ENCODE measurements around the gene NAA80. TPM values are rescaled to one million over a fixed set of nuclear protein-coding genes. Genes with fewer than 3 reads are reported as not detected.
A peak's percentile ranks its signal among the peaks of the same experiment; 100 is the strongest.

Gene NAA80
- total RNA-seq, 2 experiments from 2014 or later = 34.3 to 37.7 TPM

DNA sequence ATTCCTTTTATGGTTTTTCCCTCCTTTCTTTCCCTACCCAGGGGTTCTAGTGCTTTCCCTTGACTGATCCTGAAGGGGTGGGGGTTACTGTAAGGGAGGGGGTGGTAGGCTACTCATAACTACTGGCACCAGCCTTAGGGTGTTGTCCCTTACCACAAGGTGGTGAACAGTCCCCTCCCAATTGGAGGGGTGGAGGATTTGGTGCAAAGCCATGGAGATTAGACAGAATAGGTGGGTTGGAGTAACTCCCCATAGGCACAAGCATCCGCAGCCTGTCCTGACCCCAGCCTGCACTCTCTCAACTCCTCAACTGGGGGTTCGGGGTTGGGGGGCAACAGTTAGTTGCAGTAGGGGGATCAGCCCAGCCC lies 25.9 kb upstream of the NAA80 start:
- DNase-seq (no peak), ATAC-seq (ENCODE audit: low read depth) (no peak)
- no peaks in the 10 kb centered on the region for H3K9me3 Mint-ChIP-seq
- POLR2A ChIA-PET = interaction anchor here (0.7 to 1.8 kb wide), 4 partner anchors 9 to 236 kb away, joined by 4 to 10 read pairs (median 6); partner anchors contain the start of genes HYAL3 and NAA80
- H3K36me3 Mint-ChIP-seq = peaks cover 5% of the 10 kb centered on the region
- H3K27ac Mint-ChIP-seq = no peak overlapping the region
- H3K4me3 Mint-ChIP-seq = no peak overlapping the region
- H3K4me1 Mint-ChIP-seq = peaks cover 22% of the 10 kb centered on the region
- H3K27me3 Mint-ChIP-seq = no peaks in the 10 kb centered on the region

- no peak overlapping the region for H3K4me3 Mint-ChIP-seq
- POLR2A ChIA-PET = interaction anchor here (0.7 to 1.8 kb wide), 6 partner anchors 9 to 235 kb away, joined by 3 to 10 read pairs (median 4); partner anchors contain the start of genes HYAL3, IFRD2, NAA80 and RASSF1
- H3K9me3 Mint-ChIP-seq = no peaks in the 10 kb centered on the region
- H3K27ac Mint-ChIP-seq = peak overlapping the region; percentile 45
- peaks cover 24% of the 10 kb centered on the region for H3K4me1 Mint-ChIP-seq
- ATAC-seq (ENCODE audit: low read depth) = peak; percentile 20
- no peaks in the 10 kb centered on the region for H3K27me3 Mint-ChIP-seq
- peaks cover under 1% of the 10 kb centered on the region for H3K36me3 Mint-ChIP-seq
- DNase-seq = peak; percentile 78
Observed at GRCh38 chr3:50324351-50325112, 25.3 kb upstream of the NAA80 start.

- ATAC-seq (ENCODE audit: low read depth) (no peak), DNase-seq (no peak)
- Mint-ChIP-seq H3K4me1 (peaks cover 28% of the 10 kb centered on the region), H3K27me3 (no peaks in the 10 kb centered on the region), H3K27ac (peak overlapping the region; percentile 60), H3K36me3 (peaks cover 3% of the 10 kb centered on the region), H3K4me3 (no peak overlapping the region), H3K9me3 (no peaks in the 10 kb centered on the region)
- POLR2A ChIA-PET = interaction anchor here (1.0 to 1.8 kb wide), 4 partner anchors 13 to 31 kb away, joined by 3 to 10 read pairs (median 5); partner anchors contain the start of genes HYAL3, IFRD2, NAA80 and RASSF1
Observed at GRCh38 chr3:50323614-50324199, 24.5 kb upstream of the NAA80 start.

- H3K36me3 Mint-ChIP-seq = peaks cover 3% of the 10 kb centered on the region
- no peaks in the 10 kb centered on the region for H3K27me3 Mint-ChIP-seq
- DNase-seq = no peak
- POLR2A ChIA-PET = interaction anchor here (0.7 to 3.2 kb wide), 2 partner anchors 14 to 48 kb away, joined by 3 to 26 read pairs; no protein-coding TSS in a partner anchor
- no peak for ATAC-seq (ENCODE audit: low read depth)
- H3K9me3 Mint-ChIP-seq = no peaks in the 10 kb centered on the region
- H3K27ac Mint-ChIP-seq = peak overlapping the region; percentile 60
- H3K4me3 Mint-ChIP-seq = no peak overlapping the region
- H3K4me1 Mint-ChIP-seq = peaks cover 25% of the 10 kb centered on the region
Observed at GRCh38 chr3:50323092-50323600, 23.9 kb upstream of the NAA80 start.

GRCh38 chr3:50322386-50323091 lies 23.3 kb upstream of the NAA80 start, which contains the start of gene HYAL2:
HYAL2 (minus strand) TSS chr3:50322745; CDS start chr3:50320489, 2,256 bp downstream.
- no peak for DNase-seq
- Mint-ChIP-seq H3K27me3 (no peaks in the 10 kb centered on the region), H3K9me3 (no peaks in the 10 kb centered on the region), H3K4me1 (peaks cover 23% of the 10 kb centered on the region), H3K4me3 (peak within 1 kb of the TSS; percentile 82), H3K36me3 (peaks cover 3% of the 10 kb centered on the region), H3K27ac (peak within 1 kb of the TSS; percentile 93)
- ATAC-seq (ENCODE audit: low read depth) = no peak
- POLR2A ChIA-PET = interaction anchor here (0.7 to 3.2 kb wide), 4 partner anchors 15 to 76 kb away, joined by 3 to 26 read pairs (median 6); partner anchors contain the start of genes HYAL3 and NAA80

DNA sequence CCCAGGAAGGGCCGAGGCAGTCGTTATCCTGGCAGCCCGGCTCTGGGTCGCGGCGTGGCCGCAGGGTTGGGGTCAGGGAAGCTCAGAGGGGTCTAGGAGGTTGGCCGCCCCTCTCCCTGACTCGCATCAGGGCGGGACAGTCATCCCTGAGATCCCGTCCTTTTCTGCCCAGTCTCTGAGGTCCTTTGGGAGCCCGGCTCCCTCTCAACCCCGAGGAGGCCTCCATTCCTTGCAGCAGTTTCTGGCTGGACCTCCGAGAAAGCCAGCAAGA lies 22.8 kb upstream of the NAA80 start:
- H3K27ac Mint-ChIP-seq = no peak overlapping the region
- H3K4me3 Mint-ChIP-seq = peak overlapping the region; percentile 82
- peaks cover 3% of the 10 kb centered on the region for H3K36me3 Mint-ChIP-seq
- ATAC-seq (ENCODE audit: low read depth) (no peak), DNase-seq (no peak)
- no peaks in the 10 kb centered on the region for H3K27me3 Mint-ChIP-seq
- POLR2A ChIA-PET = interaction anchor here (0.7 to 3.2 kb wide), 5 partner anchors 16 to 76 kb away, joined by 3 to 26 read pairs (median 3); partner anchors contain the start of genes HYAL3, NAA80, NPRL2 and RASSF1
- no peaks in the 10 kb centered on the region for H3K9me3 Mint-ChIP-seq
- peaks cover 22% of the 10 kb centered on the region for H3K4me1 Mint-ChIP-seq

DNA sequence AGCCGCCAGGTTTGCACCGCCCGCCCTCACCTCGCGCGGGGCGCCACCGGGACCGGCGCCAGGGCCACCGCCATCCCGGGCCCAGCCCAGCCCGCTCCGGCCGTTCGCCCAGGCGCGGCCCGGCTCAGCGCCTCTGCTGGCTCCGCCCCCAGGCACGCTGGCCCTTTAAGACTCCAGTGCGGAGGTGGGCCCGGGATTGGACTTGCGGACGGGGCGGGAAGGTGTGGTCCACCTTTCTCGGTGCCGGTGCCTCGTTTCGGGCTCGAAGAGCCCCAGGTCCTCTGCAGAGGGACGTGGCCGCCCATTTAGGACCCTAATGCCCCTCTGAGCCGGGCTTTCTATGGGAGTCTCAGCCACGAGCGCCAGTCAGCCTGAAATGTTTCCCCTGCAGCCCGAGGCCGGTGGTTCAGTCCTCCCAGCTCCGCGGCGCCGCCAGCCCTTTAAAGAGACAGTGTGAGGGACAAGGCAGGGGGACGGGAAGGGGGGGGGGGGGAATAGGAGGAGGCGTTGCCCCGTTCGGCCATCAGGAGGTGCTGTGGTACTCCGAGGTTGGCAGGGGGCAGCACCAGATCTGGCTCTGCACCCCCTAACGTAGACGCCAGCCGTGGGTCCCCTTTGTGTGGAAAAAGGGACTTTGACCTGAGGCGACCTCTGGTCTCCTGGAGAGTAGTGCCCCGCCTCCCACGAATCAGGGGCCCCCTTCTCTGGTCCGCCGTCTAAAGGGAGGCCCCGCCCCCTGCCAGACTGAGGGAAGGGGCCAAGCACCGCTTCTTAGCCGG lies 22.3 kb upstream of the NAA80 start:
- POLR2A ChIA-PET = interaction anchor here (0.7 to 3.2 kb wide), 5 partner anchors 16 to 75 kb away, joined by 3 to 26 read pairs (median 3); partner anchors contain the start of genes HYAL3, NAA80, NPRL2 and RASSF1
- peak; percentile 75 for ATAC-seq (ENCODE audit: low read depth)
- Mint-ChIP-seq H3K4me3 (peak overlapping the region; percentile 82), H3K4me1 (peaks cover 23% of the 10 kb centered on the region), H3K27me3 (no peaks in the 10 kb centered on the region), H3K9me3 (no peaks in the 10 kb centered on the region), H3K36me3 (peaks cover 3% of the 10 kb centered on the region), H3K27ac (peak overlapping the region; percentile 93)
- peak; percentile 91 for DNase-seq

DNA sequence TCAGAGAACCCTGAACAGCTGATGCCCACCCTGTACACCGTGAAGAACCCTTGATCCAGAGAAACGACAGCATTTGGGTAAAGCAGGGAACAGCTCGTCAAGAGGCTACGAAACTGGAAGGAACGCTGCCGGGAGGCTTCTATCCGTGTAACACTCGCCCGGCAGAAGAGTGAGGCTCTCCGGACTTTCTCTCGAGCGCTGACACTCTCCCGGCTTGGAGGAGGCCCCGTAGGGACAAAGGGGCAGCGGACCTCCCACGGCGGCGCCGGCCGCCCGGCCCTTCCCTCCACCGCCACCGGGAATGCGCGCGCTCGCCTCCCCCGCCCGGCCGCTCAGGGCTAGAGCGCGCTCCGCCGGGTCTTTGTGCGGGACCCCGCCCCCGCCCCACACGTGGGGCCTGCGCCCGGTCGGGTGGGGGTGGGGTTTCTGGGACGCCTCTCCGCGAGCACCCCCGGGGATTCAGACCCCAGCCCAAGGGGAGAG lies 21.7 kb upstream of the NAA80 start:
- H3K36me3 Mint-ChIP-seq = peaks cover 6% of the 10 kb centered on the region
- no peak for DNase-seq
- H3K9me3 Mint-ChIP-seq = no peaks in the 10 kb centered on the region
- peak overlapping the region; percentile 76 for H3K27ac Mint-ChIP-seq
- peak overlapping the region; percentile 90 for H3K4me3 Mint-ChIP-seq
- H3K4me1 Mint-ChIP-seq = peaks cover 25% of the 10 kb centered on the region
- POLR2A ChIA-PET = interaction anchor here (1.0 to 3.2 kb wide), 8 partner anchors 17 to 87 kb away, joined by 3 to 26 read pairs (median 3); partner anchors contain the start of genes CYB561D2, HYAL3, NAA80 and NPRL2
- no peaks in the 10 kb centered on the region for H3K27me3 Mint-ChIP-seq
- ATAC-seq (ENCODE audit: low read depth) = peak; percentile 43

DNA sequence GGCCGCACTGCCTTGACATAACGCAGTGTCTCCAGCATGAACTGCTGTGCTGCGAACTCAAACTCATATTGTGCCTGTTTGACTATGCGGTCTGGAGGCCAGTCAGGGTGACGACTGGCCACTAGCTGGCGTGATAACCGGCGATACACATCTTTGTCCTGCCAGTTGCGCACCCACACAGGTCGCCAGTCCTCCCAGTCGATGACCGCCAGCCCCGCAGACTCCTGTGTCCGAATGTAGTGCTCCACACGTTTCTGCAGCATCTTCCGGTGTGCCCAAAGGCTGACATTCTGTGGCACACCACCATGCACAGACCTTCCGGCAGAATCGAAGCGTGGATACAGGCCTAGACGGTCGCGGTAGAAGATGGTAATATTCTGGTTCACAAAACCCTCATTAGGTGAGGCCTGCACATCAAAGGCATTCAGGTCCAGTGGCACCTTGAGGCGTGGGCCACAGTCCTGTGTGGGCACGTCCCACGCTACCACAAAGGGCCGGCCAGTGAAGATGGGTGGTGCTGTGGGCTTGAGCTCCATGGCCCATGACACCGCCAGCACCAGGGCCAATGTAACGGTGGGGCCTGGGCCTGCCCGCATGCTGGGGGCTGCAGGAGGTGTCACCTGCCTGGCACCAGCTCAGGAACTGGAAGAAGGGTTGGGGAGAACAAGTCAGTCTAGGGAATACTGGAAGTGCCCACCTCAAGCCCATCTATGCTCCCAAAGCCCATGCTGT lies 20.9 kb upstream of the NAA80 start:
- no peak for DNase-seq
- no peaks in the 10 kb centered on the region for H3K9me3 Mint-ChIP-seq
- H3K27me3 Mint-ChIP-seq = no peaks in the 10 kb centered on the region
- peaks cover 6% of the 10 kb centered on the region for H3K36me3 Mint-ChIP-seq
- POLR2A ChIA-PET = interaction anchor here (1.0 to 3.2 kb wide), 5 partner anchors 17 to 86 kb away, joined by 3 to 26 read pairs (median 3); partner anchors contain the start of genes CYB561D2, HYAL3, NAA80 and NPRL2
- H3K4me3 Mint-ChIP-seq = peak overlapping the region; percentile 90
- peaks cover 28% of the 10 kb centered on the region for H3K4me1 Mint-ChIP-seq
- peak overlapping the region; percentile 76 for H3K27ac Mint-ChIP-seq
- no peak for ATAC-seq (ENCODE audit: low read depth)

DNA sequence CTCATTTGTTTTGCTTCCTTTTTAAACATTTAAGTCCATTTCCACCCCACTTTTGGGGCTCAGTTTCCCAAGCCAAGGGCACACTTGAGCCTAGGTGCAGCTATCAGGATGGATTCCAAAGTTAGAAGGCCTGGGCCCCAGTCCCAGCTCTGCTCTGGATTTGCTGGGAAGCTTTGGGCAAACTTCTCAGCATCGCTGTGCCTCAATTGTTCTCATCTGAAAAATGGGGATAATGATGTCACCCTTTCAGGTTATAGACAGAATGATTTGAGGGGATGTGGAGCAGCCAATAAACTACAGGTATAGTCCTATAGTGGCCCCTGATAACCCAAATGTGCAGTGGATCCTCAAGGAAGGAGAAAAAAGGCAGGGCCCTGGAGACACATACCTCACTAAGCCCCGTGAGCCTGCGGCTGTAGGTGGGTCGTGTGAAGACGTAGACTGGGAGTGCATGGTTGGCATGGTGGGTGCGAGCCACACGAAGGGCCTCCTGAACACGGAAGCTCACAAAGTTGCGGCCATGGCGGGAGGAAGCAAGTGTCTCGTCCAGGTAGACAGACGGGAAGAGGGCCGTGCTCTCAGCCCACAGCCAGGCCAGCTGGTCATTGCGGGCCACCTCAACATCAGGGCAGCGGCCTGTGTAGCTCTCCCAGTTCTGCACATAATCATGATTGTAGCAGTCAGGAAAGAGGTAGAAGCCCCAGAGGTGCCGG lies 20.1 kb upstream of the NAA80 start:
- Mint-ChIP-seq H3K27ac (no peak overlapping the region), H3K9me3 (no peaks in the 10 kb centered on the region), H3K4me1 (peaks cover 25% of the 10 kb centered on the region), H3K36me3 (peaks cover 6% of the 10 kb centered on the region), H3K4me3 (no peak overlapping the region), H3K27me3 (no peaks in the 10 kb centered on the region)
- ATAC-seq (ENCODE audit: low read depth) = no peak
- POLR2A ChIA-PET = interaction anchor here (1.1 kb wide), 1 partner anchor 20 kb away, joined by 3 read pairs; the partner anchor contains the start of genes HYAL3 and NAA80
- no peak for DNase-seq

DNA sequence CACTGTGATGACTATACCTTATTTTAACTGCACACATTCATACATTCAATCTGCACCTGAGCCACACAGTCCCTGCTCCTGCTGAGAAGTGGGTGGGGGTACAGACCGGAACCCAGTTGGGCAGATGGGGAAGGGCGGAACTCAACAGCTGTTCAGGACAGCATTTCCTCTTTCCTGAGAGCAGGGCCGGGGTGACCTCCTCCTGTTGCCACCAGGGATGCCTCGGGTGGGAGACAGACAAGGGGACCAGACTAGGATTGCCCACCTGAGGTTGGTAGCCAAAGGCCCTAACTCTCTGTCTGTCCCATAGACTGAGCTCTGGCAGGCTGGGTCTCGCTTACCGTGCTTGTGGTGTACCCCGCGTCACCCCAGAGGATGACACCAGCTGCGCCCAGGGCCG lies 19.4 kb upstream of the NAA80 start:
- H3K4me1 Mint-ChIP-seq = peaks cover 25% of the 10 kb centered on the region
- POLR2A ChIA-PET = interaction anchor here (0.5 to 1.6 kb wide), 4 partner anchors 19 to 308 kb away, joined by 3 to 4 read pairs (median 4); partner anchors contain the start of genes CYB561D2, HYAL3, NAA80 and NPRL2
- H3K9me3 Mint-ChIP-seq = no peaks in the 10 kb centered on the region
- no peaks in the 10 kb centered on the region for H3K27me3 Mint-ChIP-seq
- no peak overlapping the region for H3K4me3 Mint-ChIP-seq
- no peak overlapping the region for H3K27ac Mint-ChIP-seq
- H3K36me3 Mint-ChIP-seq = peaks cover 6% of the 10 kb centered on the region
- no peak for ATAC-seq (ENCODE audit: low read depth)
- DNase-seq = no peak
